ENCODE measurements around the gene GNAI3.

DNA sequence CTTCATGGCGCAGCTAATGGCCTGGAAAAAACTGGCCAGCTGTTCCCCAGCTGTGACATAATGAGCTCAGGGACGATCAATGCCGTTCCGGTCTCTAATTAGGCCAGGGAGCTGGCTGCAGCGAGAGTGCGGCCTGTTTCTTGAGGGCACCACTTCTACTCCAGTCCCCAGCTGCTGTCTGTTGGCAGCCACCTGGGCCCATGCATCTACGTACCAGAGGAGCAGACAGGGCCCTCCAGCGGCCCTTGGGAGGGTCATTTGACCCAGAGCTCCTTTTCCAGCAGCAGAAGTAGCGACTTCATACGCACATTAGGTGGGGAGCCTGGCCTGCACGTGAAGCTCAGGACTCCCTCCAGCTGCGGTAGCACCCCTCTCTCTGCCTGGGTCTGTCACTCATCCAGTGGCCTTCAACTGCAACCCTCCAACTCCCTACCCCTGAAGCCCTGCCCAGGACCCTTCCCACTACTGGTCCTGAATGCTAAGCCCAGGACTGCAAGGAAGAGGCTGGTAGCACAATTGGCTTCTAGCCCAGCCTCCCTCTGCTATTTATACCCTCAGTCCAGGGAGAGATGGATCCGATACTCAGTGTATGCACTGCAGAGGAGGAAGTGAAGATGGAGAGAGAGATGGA, 17.8 kb upstream of the GNAI3 start:
- TF ChIP-seq CTCF (IDR thresholded peaks at IDR 0.05; ENCODE audit: low read depth, low read length, poor library complexity, severe bottlenecking) (no peak), EZH2phosphoT487 (IDR thresholded peaks at IDR 0.05; ENCODE audit: borderline replicate concordance, low read length) (no peak)
